Measurements from ENCODE around the gene ROMO1. TPM values are rescaled to one million over a fixed set of nuclear protein-coding genes. Genes with fewer than 3 reads are reported as not detected.
"Not testable (repeated sequence)": the region's sequence is repeated elsewhere in the genome, so short reads cannot be mapped to it uniquely, and the experiment has no call there.

The ROMO1 gene
- total RNA-seq, 1 donor from 2014 or later: 128 TPM

- no peaks in the 10 kb centered on the region for H3K9me3 Mint-ChIP-seq (ENCODE audit: low read depth)
These were observed 18.6 kb upstream of the ROMO1 start for GRCh38 chr20:35680452-35681183.

GRCh38 chr20:35681960-35682359 is 17.2 kb upstream of the ROMO1 start:
- Mint-ChIP-seq H3K4me3 (ENCODE audit: unreplicated experiment) (no peak overlapping the region), H3K27me3 (ENCODE audit: low read depth) (no peaks in the 10 kb centered on the region), H3K4me1 (ENCODE audit: low read depth) (no peaks in the 10 kb centered on the region), H3K9me3 (ENCODE audit: low read depth) (no peaks in the 10 kb centered on the region), H3K27ac (ENCODE audit: unreplicated experiment) (no peak overlapping the region), H3K36me3 (ENCODE audit: low read depth) (peaks cover 8% of the 10 kb centered on the region)
- DNase-seq (ENCODE audit: low spot score): no peak
- no peak for TF ChIP-seq CTCF (IDR thresholded peaks at IDR 0.05)

More at GRCh38 chr20:35680452-35681183, 18.6 kb upstream of the ROMO1 start:
- no peak for TF ChIP-seq CTCF (IDR thresholded peaks at IDR 0.05)
- H3K27me3 Mint-ChIP-seq (ENCODE audit: low read depth): no peaks in the 10 kb centered on the region
- no peaks in the 10 kb centered on the region for H3K4me1 Mint-ChIP-seq (ENCODE audit: low read depth)
- DNase-seq (ENCODE audit: low spot score): no peak
- no peak overlapping the region for H3K27ac Mint-ChIP-seq (ENCODE audit: unreplicated experiment)
- no peak overlapping the region for H3K4me3 Mint-ChIP-seq (ENCODE audit: unreplicated experiment)
- H3K36me3 Mint-ChIP-seq (ENCODE audit: low read depth): peaks cover 8% of the 10 kb centered on the region

GRCh38 chr20:35685368-35685767 is 13.8 kb upstream of the ROMO1 start:
- H3K27me3 Mint-ChIP-seq (ENCODE audit: low read depth); H3K9me3 Mint-ChIP-seq (ENCODE audit: low read depth); H3K27ac Mint-ChIP-seq (ENCODE audit: unreplicated experiment); DNase-seq (ENCODE audit: low spot score); H3K4me1 Mint-ChIP-seq (ENCODE audit: low read depth); H3K4me3 Mint-ChIP-seq (ENCODE audit: unreplicated experiment): not testable (repeated sequence)
- peaks cover 15% of the 10 kb centered on the region for H3K36me3 Mint-ChIP-seq (ENCODE audit: low read depth)

DNA sequence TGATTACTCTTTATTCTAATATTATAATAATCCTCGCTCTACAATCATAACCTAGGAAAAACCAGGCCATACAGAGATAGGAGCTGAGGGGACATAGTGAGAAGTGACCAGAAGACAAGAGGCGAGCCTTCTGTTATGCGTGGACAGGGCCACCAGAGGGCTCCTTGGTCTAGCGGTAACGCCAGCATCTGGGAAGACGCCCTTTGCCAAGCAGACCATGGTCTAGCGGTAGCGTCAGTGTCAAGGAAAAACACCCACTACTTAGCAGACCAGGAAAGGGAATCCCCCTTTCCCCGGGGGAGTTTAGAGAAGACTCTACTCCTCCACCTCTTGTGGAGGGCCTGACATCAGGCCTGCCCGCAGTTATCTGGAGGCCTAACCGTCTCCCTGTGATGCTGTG is 12.3 kb upstream of the ROMO1 start:
- peak; percentile 57 for TF ChIP-seq CTCF (IDR thresholded peaks at IDR 0.05)
- not testable (repeated sequence) for H3K27ac Mint-ChIP-seq (ENCODE audit: unreplicated experiment); H3K4me1 Mint-ChIP-seq (ENCODE audit: low read depth); DNase-seq (ENCODE audit: low spot score); H3K4me3 Mint-ChIP-seq (ENCODE audit: unreplicated experiment); H3K27me3 Mint-ChIP-seq (ENCODE audit: low read depth); H3K9me3 Mint-ChIP-seq (ENCODE audit: low read depth)
- peaks cover 14% of the 10 kb centered on the region for H3K36me3 Mint-ChIP-seq (ENCODE audit: low read depth)

GRCh38 chr20:35690265-35690664 is 8.9 kb upstream of the ROMO1 start:
- no peak for DNase-seq (ENCODE audit: low spot score)
- TF ChIP-seq CTCF (IDR thresholded peaks at IDR 0.05): no peak
- H3K27me3 Mint-ChIP-seq (ENCODE audit: low read depth): no peaks in the 10 kb centered on the region

DNA sequence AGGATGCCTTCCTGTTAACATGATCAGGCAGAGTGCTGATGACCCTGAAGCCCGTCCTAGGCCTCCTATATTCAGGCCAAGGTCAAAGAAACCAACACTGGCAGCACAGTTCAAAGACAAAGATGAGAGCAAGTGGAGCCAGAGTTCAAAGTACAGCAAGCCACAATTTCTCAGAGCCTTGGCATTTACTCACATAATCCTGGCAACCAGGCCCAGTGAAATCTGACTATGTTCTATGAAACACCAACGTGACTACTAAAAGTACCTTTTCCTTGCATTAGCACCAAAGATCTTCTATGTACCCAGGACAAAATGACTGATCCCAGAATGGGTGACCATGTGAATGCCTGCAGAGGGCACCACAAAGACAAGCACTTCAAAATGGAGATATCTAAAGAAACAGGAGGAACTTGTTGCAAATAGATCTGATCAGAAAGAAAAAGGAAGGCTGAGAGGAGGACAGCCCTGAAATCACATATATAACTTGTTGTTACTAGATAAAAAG is 3.9 kb upstream of the ROMO1 start:
- H3K27me3 Mint-ChIP-seq (ENCODE audit: low read depth): no peaks in the 10 kb centered on the region
- H3K4me3 Mint-ChIP-seq (ENCODE audit: unreplicated experiment): no peak overlapping the region
- no peak for DNase-seq (ENCODE audit: low spot score)
- H3K36me3 Mint-ChIP-seq (ENCODE audit: low read depth): peaks cover 4% of the 10 kb centered on the region
- no peaks in the 10 kb centered on the region for H3K9me3 Mint-ChIP-seq (ENCODE audit: low read depth)
- TF ChIP-seq CTCF (IDR thresholded peaks at IDR 0.05): no peak
- H3K27ac Mint-ChIP-seq (ENCODE audit: unreplicated experiment): no peak overlapping the region
- peaks cover 24% of the 10 kb centered on the region for H3K4me1 Mint-ChIP-seq (ENCODE audit: low read depth)

More at GRCh38 chr20:35690265-35690664, 8.9 kb upstream of the ROMO1 start:
- Mint-ChIP-seq H3K27ac (ENCODE audit: unreplicated experiment) (no peak overlapping the region), H3K4me1 (ENCODE audit: low read depth) (no peaks in the 10 kb centered on the region), H3K4me3 (ENCODE audit: unreplicated experiment) (no peak overlapping the region), H3K36me3 (ENCODE audit: low read depth) (peaks cover 17% of the 10 kb centered on the region), H3K9me3 (ENCODE audit: low read depth) (no peaks in the 10 kb centered on the region)
